ENCODE data around the gene ORC5.
"Not testable (repeated sequence)": the region's sequence is repeated elsewhere in the genome, so short reads cannot be mapped to it uniquely, and the experiment has no call there.

The ORC5 gene

DNA sequence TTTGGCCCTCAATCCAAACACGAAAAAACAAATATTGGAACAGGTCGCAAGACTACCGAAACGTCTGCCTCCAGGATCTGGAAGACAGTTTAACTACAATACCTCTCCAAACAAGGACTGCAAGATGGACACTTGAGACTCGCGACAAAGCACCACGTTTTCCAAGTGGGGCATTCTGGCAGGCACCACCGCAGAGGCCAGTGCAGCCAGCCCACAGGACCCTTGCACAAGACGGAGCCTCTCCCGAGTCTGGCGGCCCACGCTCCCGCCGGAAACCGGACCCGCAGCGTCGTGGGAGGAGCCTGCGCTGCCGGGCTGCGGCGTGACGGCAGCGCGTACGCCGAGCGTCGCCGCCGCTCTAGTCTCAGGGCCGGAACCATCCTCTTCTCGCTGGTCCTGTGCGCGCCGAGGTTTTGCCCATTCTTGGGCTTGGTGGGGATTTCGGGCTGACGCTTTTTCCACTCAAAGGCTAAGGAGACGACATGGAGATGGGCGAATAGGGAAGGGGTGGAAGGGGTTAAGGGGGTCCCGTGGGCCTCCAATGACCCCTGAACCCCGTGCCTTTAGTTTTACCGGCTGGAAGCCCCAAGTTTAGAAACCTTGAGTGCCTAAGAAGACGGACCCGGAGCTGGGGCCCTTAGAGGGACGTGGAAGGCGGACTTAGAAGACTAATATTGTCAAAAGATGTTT lies at the start of gene ORC5:
TSS of gene ORC5 (minus strand) at position 283 of the 690 bp plus-strand sequence. CDS start at position 174, 109 bp downstream.
- peak; percentile 31 for DNase-seq

GRCh38 chr7:104255616-104256015 lies 47.8 kb upstream of the ORC5 start:
- no peak for DNase-seq

GRCh38 chr7:104255194-104255593 lies 47.4 kb upstream of the ORC5 start:
- DNase-seq, result no peak

DNA sequence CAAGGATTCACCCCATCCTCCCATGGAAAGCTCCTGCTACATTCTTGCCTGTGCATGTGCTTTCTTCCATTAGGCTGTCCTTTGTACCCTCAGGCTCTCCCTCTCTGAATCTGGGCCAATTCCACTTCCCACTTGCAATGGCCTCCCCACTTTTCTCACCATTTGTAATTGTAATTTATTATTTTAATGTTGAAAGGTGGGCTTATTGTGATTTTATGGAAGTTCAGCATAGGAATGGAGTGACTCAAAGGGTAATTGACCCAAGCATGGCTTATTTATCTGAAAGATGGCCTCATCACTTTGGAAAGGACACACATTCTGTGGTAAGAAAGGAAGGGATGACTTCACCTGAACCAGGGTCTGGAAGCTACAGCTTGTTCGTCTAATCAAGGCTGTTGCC lies 46.9 kb upstream of the ORC5 start:
- DNase-seq, result no peak

GRCh38 chr7:104252409-104253134 lies 44.8 kb upstream of the ORC5 start:
- DNase-seq, result no peak

GRCh38 chr7:104242638-104243037 lies 34.8 kb upstream of the ORC5 start:
- no peak for DNase-seq

DNA sequence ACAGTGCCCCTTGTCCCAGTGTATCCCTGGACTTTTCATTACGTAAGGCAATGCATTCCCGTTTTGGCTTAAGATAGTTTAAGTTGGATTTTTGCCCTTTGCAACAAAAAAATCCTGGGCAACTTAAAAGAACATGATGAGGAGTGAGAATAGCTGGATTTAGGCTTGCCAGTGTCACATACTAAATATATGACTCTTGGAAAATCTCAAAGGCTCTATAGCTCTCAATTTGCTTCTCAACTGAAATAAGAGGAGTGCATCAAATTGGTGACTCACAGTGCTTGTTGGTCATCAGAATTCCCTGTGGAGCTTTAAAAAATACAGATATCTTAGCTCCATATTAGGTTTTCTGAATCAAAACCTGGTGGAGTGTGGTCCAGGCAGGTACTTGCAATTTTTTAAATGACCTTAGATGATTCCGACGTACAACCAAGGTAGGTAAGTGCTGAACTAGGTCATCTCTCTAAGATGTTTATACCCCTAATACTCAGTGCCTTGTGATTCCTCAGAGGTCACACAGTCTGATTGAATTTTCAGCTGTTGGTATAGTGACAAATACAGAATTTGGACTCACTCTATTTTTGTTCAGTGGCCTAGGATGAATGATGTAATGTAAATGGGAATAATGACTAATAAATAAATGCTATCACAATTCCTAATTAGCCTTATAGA lies 33.9 kb upstream of the ORC5 start:
- no peak for DNase-seq

DNA sequence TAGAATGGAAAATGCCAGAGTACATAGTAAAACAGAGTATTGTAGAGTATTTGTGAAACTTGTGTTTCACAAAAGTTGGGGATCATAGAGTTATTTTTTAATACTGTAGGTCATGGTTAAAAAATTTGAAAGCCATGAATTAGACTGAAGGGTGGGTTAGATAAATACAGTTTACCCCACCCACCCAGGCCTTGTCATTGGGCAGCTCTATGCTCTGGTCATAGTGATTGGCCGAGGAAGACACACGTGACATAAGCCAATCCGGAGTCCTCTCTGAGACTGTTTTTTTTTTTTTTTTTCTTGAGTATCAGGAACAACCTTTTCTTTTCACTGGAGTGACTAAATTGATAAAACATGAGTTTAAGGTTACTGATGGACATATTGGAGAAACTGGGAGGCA lies 33.3 kb upstream of the ORC5 start:
- DNase-seq, result no peak

DNA sequence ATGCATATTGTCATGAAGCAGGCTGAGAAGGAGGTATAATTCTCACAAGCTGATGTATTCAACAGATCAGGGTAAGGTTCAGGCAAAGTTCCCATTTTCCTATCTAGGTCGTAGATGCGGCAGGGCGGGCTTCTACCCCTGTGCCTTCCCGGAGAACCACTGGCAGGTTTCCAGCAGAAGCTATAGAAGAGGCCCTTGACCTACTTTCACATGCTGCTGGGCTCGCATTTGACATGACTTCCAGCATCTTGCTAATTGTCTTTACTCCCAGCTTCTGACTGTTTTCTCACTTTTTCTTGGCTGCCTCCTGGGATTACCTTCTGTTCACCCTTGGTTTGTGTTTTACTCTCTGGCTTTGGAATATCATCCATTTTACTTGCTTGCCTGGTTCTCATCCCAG lies 32.6 kb upstream of the ORC5 start:
- DNase-seq, result no peak

- DNase-seq, result not testable (repeated sequence)
Measured at GRCh38 chr7:104234990-104235389, 27.2 kb upstream of the ORC5 start.

- no peak for DNase-seq
Measured at GRCh38 chr7:104231054-104232046, 23.5 kb upstream of the ORC5 start.

GRCh38 chr7:104230606-104231005 lies 22.8 kb upstream of the ORC5 start:
- DNase-seq, result no peak

- DNase-seq, result no peak
Measured at GRCh38 chr7:104228442-104228841, 20.6 kb upstream of the ORC5 start.

GRCh38 chr7:104225451-104225850 lies 17.6 kb upstream of the ORC5 start:
- no peak for DNase-seq

- no peak for DNase-seq
Measured at GRCh38 chr7:104217620-104218019, 9.8 kb upstream of the ORC5 start.

DNA sequence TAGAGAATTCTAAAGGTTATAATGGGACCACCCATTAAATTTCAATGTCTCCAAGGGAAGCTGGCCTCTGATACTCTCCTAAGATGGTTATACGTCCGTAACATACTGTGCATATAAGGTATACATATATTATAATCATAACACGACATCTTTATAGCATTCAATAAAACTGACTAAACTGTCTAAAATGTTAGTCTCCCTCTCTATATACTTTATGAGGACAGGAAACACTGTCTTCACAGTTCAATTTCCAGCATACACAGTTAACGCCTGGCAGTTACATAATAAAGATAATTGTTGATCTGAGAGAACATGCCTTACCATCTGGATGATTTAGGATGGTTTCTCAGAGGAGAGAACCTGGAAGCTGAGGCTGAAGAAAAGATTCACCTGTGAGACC lies 1.2 kb upstream of the ORC5 start:
- no peak for DNase-seq

- no peak for DNase-seq
Measured at GRCh38 chr7:104208421-104208780, 588 bp upstream of the ORC5 start.

GRCh38 chr7:104207348-104207730 lies 474 bp downstream of the ORC5 start:
- DNase-seq, result no peak

DNA sequence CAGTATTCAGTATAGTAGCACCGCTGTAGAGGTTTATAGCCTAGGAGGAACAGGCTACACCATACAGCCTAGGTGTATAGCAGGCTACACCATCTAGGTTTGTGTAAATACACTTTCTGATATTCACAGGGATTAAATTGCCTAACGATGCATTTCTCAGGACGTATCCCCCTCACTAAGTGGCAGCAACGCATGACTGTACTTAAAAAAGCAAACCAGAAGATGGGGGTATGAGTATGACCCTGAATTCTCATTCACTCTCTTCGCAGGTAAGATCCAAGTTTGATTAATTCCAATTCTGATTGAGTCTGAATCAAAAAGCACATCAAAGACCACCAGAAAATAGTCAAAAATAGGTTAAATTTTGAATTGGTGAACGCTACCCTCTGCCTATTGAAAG lies 972 bp downstream of the ORC5 start:
- DNase-seq, result no peak

- no peak for DNase-seq
Measured at GRCh38 chr7:104198673-104199278, 9.0 kb downstream of the ORC5 start.

DNA sequence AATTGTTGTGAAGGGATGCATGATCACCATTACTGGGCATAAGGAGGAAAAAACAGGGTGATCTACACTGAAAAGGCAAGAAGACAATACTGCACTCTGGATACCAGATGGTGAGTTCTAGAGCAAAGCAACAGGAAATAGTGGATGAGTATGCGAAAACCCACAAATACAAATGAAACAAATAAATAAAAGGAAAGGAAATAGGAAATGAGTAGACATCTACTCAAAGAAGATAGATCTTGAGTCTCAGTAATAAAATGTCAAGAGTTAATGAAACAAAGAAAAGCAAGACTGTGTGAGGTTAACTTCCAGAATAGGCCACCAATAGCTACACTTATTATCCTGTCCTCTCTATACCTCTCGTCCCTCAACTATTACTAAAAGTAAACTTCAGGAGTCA lies 11.7 kb downstream of the ORC5 start:
- DNase-seq, result no peak

DNA sequence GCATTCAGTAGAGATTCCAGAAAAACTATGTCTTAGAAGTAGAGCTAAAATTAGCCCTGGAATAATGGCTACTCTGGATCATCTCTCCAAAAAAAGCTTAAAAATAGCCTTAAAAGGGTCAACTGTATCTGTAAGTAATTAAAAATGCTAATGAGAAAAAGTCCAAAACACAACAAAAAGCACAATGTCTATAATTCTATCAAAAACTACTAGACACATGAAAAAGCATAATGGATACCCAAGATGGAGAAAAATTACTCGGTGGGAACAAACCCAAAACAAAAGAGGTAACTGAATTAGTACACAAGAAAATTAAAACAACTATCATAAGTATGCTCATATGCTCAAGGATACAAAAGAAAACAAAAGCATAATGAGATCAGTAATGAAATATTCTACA lies 15.4 kb downstream of the ORC5 start:
- no peak for DNase-seq

DNA sequence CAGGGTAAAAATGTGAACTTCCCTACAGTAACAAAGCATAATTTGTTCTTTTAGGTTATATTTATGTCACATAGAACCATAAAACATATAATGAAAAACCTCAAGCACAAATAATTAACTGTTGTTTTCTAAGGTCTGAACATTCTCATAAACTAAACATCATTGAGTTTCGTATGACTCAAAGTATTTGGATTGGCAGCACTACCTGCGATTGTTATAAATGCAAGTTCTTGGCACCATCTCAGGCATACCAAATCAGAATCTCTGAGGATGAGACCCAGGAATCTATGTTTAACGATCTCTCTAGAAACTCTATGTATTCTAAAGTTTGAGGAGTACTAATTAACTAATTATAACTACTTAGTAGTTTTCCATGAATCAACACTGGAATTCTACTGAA lies 22.5 kb downstream of the ORC5 start:
- no peak for DNase-seq

All from SIG-M5 (cell line).